Fibroblast of mammary gland (primary cell): ENCODE measurements around the gene FAM78A.
"Not testable (repeated sequence)": the region's sequence is repeated elsewhere in the genome, so short reads cannot be mapped to it uniquely, and the experiment has no call there.

Experiments used
- DNase-seq: peaks from one replicate; pipeline ENCODE4 v3.0.0-alpha.2; 2010; ENCODE audit warnings: low read depth
- H3K4me3 ChIP-seq: 2 replicates; pipeline ENCODE4 v1.5.1; 2011; ENCODE audit warnings: low read depth, mild to moderate bottlenecking, low read length, moderate library complexity; ENCODE audit not compliant: control insufficient read depth
- CTCF ChIP-seq: conservative IDR thresholded peaks from 2 replicates; pipeline ENCODE4 v1.5.1; 2011; ENCODE audit warnings: low read depth, low read length, inconsistent platforms; ENCODE audit not compliant: control insufficient read depth, insufficient read depth

Gene FAM78A

GRCh38 chr9:131272212-131272611, 4.1 kb downstream of the FAM78A start:
- no peak overlapping the region for H3K4me3 ChIP-seq
- no peak for TF ChIP-seq CTCF

GRCh38 chr9:131271506-131271931, 4.8 kb downstream of the FAM78A start:
- no peak for DNase-seq
- H3K4me3 ChIP-seq, result no peak overlapping the region
- no peak for TF ChIP-seq CTCF

More at GRCh38 chr9:131272212-131272611, 4.1 kb downstream of the FAM78A start:
- DNase-seq, result no peak

- not testable (repeated sequence) for H3K4me3 ChIP-seq, DNase-seq
Measured at GRCh38 chr9:131271016-131271273, 5.4 kb downstream of the FAM78A start.

GRCh38 chr9:131270171-131271015, 5.9 kb downstream of the FAM78A start:
- TF ChIP-seq CTCF, result no peak
- DNase-seq, result no peak
- no peak overlapping the region for H3K4me3 ChIP-seq

GRCh38 chr9:131266266-131267229, 9.8 kb downstream of the FAM78A start:
- TF ChIP-seq CTCF, result no peak
- no peak overlapping the region for H3K4me3 ChIP-seq
- DNase-seq, result peak; percentile 28

- no peak for TF ChIP-seq CTCF
- no peak overlapping the region for H3K4me3 ChIP-seq
- DNase-seq, result no peak
Measured at GRCh38 chr9:131264231-131264630, 12.1 kb downstream of the FAM78A start.

GRCh38 chr9:131263701-131264100, 12.6 kb downstream of the FAM78A start:
- TF ChIP-seq CTCF, result no peak
- H3K4me3 ChIP-seq, result no peak overlapping the region
- no peak for DNase-seq

GRCh38 chr9:131263033-131263343, 13.3 kb downstream of the FAM78A start:
- not testable (repeated sequence) for DNase-seq

More at GRCh38 chr9:131263033-131263343, 13.3 kb downstream of the FAM78A start:
- H3K4me3 ChIP-seq, result not testable (repeated sequence)
